ENCODE data around the gene MAN2A1.
"Not testable (repeated sequence)": the region's sequence is repeated elsewhere in the genome, so short reads cannot be mapped to it uniquely, and the experiment has no call there.

Gene MAN2A1

DNA sequence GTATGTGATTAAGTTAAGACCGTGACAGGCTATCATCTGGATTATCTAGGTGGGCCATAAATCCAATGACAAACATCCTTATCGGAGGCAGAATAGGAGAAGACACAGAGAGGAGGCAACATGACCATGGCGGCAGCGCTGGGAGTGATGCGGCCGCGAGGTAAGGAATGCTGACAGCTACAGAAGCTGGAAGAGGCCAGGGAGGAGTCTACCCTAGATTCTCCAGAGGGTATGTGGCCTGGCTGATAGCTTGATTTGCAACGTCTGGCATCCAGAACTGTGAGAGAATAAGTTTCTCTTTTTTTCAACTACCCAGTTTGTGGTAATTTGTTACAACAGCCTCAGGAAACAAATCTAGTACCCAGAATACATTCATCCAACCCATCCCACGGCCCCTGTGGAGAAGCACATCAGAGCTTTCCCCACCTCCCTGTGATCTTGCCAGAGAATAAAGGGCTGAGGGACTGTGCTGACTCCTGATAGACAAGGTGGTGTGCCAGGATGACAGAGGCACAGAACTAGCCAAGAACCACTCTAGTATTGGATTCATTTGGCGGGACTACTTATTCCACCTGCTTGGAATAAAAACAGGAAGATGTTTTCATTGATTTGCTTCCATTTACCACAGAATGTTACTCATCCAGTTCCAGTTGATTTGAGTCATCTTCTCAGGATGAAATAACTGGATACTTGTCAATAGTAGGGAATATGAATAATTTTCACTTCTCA lies 187.4 kb downstream of the MAN2A1 start:
- no peak for DNase-seq

DNA sequence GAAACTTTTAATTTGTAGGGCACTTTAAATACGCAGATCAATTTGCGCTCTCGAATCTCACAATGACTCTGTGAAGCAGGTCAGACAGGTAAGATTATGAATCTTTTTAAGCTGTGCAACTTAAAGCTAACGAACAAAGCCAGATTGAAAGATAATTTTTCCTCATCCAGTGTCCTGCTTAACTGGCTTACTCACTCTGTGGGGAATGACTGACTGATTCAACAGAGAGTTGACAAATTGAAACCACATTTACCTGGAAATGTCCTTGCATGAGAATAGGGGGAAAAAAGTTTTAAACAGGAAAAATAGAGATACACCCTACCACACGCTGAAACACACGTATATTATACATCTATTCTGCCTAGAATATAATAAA lies 187.9 kb downstream of the MAN2A1 start:
- no peak for DNase-seq

GRCh38 chr5:109878887-109879286 lies 189.2 kb downstream of the MAN2A1 start:
- no peak for DNase-seq

GRCh38 chr5:109880907-109881685 lies 191.4 kb downstream of the MAN2A1 start:
- DNase-seq = no peak

DNA sequence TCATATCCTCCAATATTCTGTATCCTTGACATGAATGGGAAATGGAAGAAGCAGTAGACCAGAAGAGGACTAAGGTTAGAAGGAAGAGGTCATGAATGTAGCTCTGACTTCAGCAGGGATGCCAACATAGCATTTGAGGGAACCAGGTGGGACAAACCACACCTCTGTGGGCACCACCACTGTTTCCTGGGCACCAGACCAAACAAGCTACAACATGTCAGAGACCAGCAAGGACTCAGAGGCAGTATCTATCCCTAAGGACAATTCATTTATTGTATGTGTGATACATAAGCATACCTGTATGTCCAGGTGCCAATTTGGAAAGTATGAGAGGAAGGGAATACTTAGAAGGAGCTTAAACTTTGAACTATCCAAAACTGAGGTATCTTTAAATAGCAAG lies 192.8 kb downstream of the MAN2A1 start:
- DNase-seq = no peak

DNA sequence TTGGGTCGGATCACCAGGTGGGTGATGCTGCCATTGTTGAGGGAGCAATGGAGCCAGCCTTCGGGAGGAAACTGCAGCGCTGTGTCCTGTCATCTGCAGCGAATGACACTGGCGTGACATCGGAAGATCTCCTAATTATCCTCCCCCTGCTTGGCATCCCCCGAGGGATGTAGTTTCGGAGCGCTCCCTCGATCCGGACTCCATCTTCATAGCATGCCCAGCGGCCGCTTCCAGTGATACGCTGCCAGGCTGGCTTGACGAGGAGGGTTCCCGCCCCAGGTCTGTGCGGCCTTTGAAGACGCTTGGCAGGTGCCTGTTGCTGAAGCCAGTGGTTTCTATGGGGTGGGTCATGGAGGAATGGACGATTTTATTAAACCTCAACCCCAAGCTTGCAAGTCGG lies 194.9 kb downstream of the MAN2A1 start:
- no peak for DNase-seq

DNA sequence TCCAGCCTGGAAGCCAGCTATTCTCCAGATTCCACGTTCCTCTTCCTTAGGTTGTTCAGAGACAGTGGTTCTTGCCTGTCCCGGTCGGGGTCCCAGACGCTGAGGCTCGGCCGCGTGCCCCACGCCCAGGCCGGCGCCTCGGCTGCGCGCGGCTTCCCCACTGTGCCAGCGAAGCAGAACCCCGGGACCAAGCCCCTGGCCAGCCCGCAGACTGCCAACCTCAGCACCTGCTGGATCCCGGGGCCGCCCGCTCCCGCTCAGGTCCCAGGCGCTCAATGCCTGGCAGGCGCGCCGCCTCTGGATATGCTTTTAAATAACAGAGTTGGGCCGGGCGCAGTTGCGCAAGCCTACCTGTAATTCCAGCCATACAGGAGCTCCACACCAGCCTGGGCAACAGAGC lies 195.5 kb downstream of the MAN2A1 start:
- no peak for DNase-seq

DNA sequence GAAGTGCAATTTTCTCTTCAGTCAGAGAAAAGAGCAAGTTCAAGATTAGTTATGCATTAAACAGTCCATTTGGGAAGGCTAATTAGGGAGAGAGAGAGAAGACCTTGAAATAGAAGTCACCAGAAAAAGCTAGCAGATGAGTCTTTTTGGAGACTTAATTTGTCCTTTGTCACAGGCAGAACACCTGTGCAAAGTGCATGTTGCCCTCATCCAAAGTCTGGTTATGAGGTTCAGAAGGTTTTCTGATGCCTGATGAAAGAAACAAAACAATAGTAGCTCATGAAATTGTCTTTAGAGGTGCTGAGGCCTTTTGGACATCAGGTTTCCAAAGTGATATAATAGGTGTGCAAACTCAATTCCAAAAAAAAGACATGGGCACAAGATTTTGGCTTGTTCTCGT lies 199.3 kb downstream of the MAN2A1 start:
- DNase-seq = no peak

DNA sequence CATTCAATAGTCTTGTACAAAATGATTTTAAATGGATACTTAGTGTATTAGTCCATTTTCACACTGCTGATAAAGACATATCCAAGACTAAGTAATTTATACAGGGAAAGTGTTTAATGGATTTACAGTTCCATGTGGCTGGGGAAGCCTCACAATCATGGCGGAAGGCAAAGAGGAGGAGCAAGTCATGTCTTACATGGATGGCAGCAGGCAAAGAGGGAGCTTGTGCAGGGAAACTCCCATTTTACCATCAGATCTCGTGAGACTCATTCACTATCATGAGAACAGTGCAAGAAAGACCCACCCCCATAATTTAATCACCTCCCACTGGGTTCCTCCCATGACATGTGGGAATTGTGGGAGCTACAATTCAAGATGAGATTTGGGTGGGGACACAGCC lies 203.5 kb downstream of the MAN2A1 start:
- DNase-seq = not testable (repeated sequence)

DNA sequence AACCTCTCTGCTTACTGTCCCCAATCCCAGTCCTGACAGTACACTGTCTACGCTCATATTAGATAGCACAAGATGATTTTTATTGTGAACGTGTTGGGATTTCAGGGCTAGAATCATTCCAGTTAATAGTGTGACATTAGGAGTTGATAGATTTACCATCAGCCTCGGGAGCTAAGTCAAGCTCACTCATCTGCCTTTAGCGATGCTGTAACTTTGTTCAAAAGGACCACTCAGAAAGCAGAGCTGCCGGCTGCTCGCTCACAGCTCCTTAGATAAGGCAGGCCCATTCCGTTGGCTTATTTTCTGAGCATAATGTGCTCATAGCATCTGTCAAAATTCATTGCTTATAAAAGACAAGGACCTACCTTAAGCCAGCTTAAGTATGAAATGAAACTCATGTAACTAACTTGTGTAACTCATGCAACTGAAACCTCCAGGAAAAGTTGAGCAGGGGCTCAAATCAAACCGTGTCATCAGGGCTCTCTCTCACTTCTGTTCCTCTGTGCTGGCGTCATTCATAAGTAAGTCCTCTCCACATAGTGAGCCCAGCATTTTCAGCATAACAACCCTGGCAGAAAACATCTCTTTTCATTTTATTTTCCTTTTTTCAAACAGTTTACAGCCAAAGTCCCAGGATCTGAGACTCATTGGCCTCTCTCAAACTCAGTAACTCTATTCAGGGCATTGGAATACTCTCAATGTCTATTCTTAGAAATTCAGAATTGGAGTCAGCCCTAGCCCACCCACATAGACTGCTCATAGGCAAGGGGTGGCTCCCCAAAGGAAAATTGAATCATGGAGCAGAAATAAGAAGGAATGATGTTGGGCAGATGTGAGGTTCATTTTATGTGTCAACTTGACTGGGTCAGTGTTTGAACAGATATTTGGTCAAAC lies 208.8 kb downstream of the MAN2A1 start:
- no peak for DNase-seq

DNA sequence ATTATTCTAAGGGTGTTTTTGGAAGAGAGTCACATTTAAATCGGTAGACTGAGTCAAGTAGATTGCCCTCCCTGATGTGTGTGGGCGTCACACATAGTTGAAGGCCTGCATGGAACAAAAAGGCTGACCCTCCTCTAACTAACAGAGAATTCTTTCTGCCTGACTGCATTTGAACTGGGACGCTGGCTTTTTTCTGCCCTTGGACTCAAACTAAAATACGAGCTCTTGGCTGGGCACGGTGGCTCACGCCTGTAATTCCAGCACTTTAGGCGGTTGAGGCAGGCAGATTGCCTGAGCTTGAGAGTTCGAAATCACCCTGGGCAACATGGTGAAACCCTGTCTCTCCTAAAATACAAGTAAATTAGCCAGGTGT lies 209.4 kb downstream of the MAN2A1 start:
- DNase-seq = no peak

GRCh38 chr5:109900461-109900860 lies 210.7 kb downstream of the MAN2A1 start:
- DNase-seq = no peak

- no peak for DNase-seq
These were observed 211.3 kb downstream of the MAN2A1 start for GRCh38 chr5:109900911-109901627.

- DNase-seq = no peak
These were observed 211.9 kb downstream of the MAN2A1 start for GRCh38 chr5:109901628-109901981.

DNA sequence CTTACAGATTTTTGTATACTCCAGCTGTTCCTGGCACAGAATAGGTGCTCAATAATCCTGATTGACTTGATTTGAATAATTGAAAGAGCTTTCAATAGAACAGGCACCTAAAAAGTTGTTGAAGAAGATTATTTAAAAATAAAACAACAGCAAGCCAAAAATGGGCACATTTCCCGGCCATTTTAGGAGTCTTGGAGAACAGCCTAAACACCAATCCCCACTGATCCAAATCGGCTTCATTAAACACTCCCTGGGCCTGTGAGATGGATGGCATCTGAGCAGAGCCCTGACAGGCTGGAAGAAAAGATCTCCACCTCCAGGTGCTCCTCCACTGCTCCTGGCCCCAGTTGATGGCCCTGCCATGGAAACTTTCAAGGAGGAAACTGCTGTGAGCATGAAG lies 213.3 kb downstream of the MAN2A1 start:
- DNase-seq = no peak

GRCh38 chr5:109905906-109906305 lies 216.2 kb downstream of the MAN2A1 start:
- no peak for DNase-seq

DNA sequence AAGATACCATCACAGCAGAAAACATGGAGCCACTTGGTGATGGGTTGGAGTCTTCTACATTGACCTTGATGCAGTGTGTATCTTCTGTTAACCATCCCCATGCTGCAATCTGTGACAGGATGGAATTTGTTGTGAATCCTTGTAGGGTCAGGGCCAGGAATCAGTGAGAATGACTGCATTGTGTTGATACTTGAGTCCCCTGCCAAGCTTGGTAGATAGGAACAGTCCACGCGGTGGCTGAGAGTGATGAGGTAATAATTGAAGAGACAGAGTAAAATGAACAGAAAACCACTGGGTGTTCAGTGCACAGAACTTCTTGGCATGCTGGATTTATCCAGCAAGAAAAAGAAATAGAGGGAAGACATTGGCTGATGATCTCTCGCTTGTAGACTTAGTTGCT lies 217.5 kb downstream of the MAN2A1 start:
- no peak for DNase-seq

- DNase-seq = no peak
These were observed 218.0 kb downstream of the MAN2A1 start for GRCh38 chr5:109907731-109908130.

- no peak for DNase-seq
These were observed 218.6 kb downstream of the MAN2A1 start for GRCh38 chr5:109908366-109908765.

DNA sequence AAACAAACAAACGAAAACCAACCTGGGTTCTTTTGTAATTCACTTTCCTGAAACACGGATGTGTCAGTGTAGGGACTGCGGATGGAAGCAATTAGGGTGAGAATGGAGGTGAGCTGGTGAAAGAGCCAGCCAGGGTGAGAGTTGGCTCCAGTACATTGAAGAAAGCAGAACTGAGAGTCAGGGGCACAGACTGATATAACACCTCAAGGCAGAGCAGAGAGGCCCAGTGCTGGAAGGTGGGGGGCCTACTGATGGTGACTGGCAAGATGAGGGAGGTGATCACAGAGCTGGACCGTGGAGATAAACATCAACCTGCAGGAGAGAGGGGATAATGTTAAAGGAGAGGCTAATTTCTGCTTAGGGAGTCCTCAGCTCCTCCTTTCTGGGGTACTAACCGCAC lies 221.1 kb downstream of the MAN2A1 start:
- DNase-seq = no peak

- no peak for DNase-seq
These were observed 222.0 kb downstream of the MAN2A1 start for GRCh38 chr5:109911731-109912130.

GRCh38 chr5:109914906-109915305 lies 225.2 kb downstream of the MAN2A1 start:
- DNase-seq = no peak
